Measurements from ENCODE around the gene SAMD14. TPM values are rescaled to one million over a fixed set of nuclear protein-coding genes. Genes with fewer than 3 reads are reported as not detected.
A peak's percentile ranks its signal among the peaks of the same experiment; 100 is the strongest.

Gene SAMD14
- total RNA-seq, 2 experiments from 2014 or later = 0.35 to 1.1 TPM

- H3K9me3 Mint-ChIP-seq (ENCODE audit: low read depth) = no peaks in the 10 kb centered on the region
- H3K36me3 Mint-ChIP-seq = peaks cover 61% of the 10 kb centered on the region
- no peaks in the 10 kb centered on the region for H3K27me3 Mint-ChIP-seq
- H3K4me3 Mint-ChIP-seq = no peak overlapping the region
- DNase-seq = no peak
- H3K27ac Mint-ChIP-seq = peak overlapping the region; percentile 47
- H3K4me1 Mint-ChIP-seq = peaks cover 70% of the 10 kb centered on the region
- CTCF ChIA-PET = interaction anchor here (5.5 kb wide), 1 partner anchor 18 kb away, joined by 66 read pairs; no protein-coding TSS in a partner anchor
- no peak for ATAC-seq
These were observed 13.7 kb upstream of the SAMD14 start for GRCh38 chr17:50143461-50144176.

GRCh38 chr17:50141745-50142110 is 11.8 kb upstream of the SAMD14 start:
- Mint-ChIP-seq H3K27ac (peak overlapping the region; percentile 85), H3K4me1 (peaks cover 62% of the 10 kb centered on the region), H3K36me3 (peaks cover 69% of the 10 kb centered on the region), H3K27me3 (no peaks in the 10 kb centered on the region), H3K9me3 (ENCODE audit: low read depth) (no peaks in the 10 kb centered on the region), H3K4me3 (peak overlapping the region; percentile 30)
- ATAC-seq (no peak), DNase-seq (no peak)
- CTCF ChIA-PET = interaction anchor here (1.1 to 5.5 kb wide), 8 partner anchors 8 to 133 kb away, joined by 3 to 66 read pairs (median 20); partner anchors contain the start of genes PDK2, PPP1R9B, SAMD14 and TMEM92

- DNase-seq (no peak), ATAC-seq (no peak)
- CTCF ChIA-PET = interaction anchor here (1.1 to 5.5 kb wide), 15 partner anchors 9 to 256 kb away, joined by 3 to 66 read pairs (median 5); partner anchors contain the start of genes LRRC59, PDK2, PPP1R9B and SAMD14
- Mint-ChIP-seq H3K4me3 (peak overlapping the region; percentile 30), H3K4me1 (peaks cover 57% of the 10 kb centered on the region), H3K27me3 (no peaks in the 10 kb centered on the region), H3K27ac (peak overlapping the region; percentile 85), H3K36me3 (peaks cover 74% of the 10 kb centered on the region), H3K9me3 (ENCODE audit: low read depth) (no peaks in the 10 kb centered on the region)
These were observed 11.2 kb upstream of the SAMD14 start for GRCh38 chr17:50141026-50141744.

GRCh38 chr17:50139950-50140885 is 10.3 kb upstream of the SAMD14 start:
- peak overlapping the region; percentile 12 for H3K4me3 Mint-ChIP-seq
- peak; percentile 88 for DNase-seq
- ATAC-seq = peak; percentile 88
- H3K27me3 Mint-ChIP-seq = no peaks in the 10 kb centered on the region
- CTCF ChIA-PET = interaction anchor here (0.9 to 5.5 kb wide), 18 partner anchors 9 to 257 kb away, joined by 3 to 66 read pairs (median 6); partner anchors contain the start of genes LRRC59, PPP1R9B, SAMD14 and TMEM92
- peaks cover 72% of the 10 kb centered on the region for H3K36me3 Mint-ChIP-seq
- H3K9me3 Mint-ChIP-seq (ENCODE audit: low read depth) = no peaks in the 10 kb centered on the region
- peak overlapping the region; percentile 79 for H3K27ac Mint-ChIP-seq
- H3K4me1 Mint-ChIP-seq = peaks cover 49% of the 10 kb centered on the region

- CTCF ChIA-PET = interaction anchor here (0.6 to 5.5 kb wide), 18 partner anchors 9 to 309 kb away, joined by 3 to 66 read pairs (median 6); partner anchors contain the start of genes PPP1R9B and SAMD14
- Mint-ChIP-seq H3K9me3 (ENCODE audit: low read depth) (no peaks in the 10 kb centered on the region), H3K4me3 (no peak overlapping the region), H3K27ac (no peak overlapping the region), H3K4me1 (peaks cover 44% of the 10 kb centered on the region), H3K27me3 (no peaks in the 10 kb centered on the region), H3K36me3 (peaks cover 67% of the 10 kb centered on the region)
- no peak for ATAC-seq
- no peak for DNase-seq
These were observed 9.3 kb upstream of the SAMD14 start for GRCh38 chr17:50139185-50139783.

- Mint-ChIP-seq H3K9me3 (ENCODE audit: low read depth) (no peaks in the 10 kb centered on the region), H3K27me3 (no peaks in the 10 kb centered on the region)
- CTCF ChIA-PET = interaction anchor here (1.6 to 2.0 kb wide), 2 partner anchors 11 to 24 kb away, joined by 5 to 10 read pairs; no protein-coding TSS in a partner anchor
These were observed 7.1 kb upstream of the SAMD14 start for GRCh38 chr17:50137042-50137441.

GRCh38 chr17:50136096-50136687 is 6.2 kb upstream of the SAMD14 start:
- H3K36me3 Mint-ChIP-seq = peaks cover 46% of the 10 kb centered on the region
- H3K4me1 Mint-ChIP-seq = peaks cover 26% of the 10 kb centered on the region
- no peak for ATAC-seq

More at GRCh38 chr17:50137042-50137441, 7.1 kb upstream of the SAMD14 start:
- peak overlapping the region; percentile 44 for H3K27ac Mint-ChIP-seq
- peaks cover 33% of the 10 kb centered on the region for H3K4me1 Mint-ChIP-seq
- no peak for DNase-seq
- no peak overlapping the region for H3K4me3 Mint-ChIP-seq
- H3K36me3 Mint-ChIP-seq = peaks cover 53% of the 10 kb centered on the region
- ATAC-seq = no peak

GRCh38 chr17:50135316-50136095 is 5.5 kb upstream of the SAMD14 start:
- Mint-ChIP-seq H3K36me3 (peaks cover 44% of the 10 kb centered on the region), H3K9me3 (ENCODE audit: low read depth) (no peaks in the 10 kb centered on the region), H3K4me1 (peaks cover 24% of the 10 kb centered on the region), H3K27me3 (peaks cover 8% of the 10 kb centered on the region), H3K27ac (no peak overlapping the region), H3K4me3 (no peak overlapping the region)
- DNase-seq (no peak), ATAC-seq (no peak)
- CTCF ChIA-PET = interaction anchor here (1.6 to 2.0 kb wide), 2 partner anchors 12 to 26 kb away, joined by 5 to 10 read pairs; no protein-coding TSS in a partner anchor

More at GRCh38 chr17:50136096-50136687, 6.2 kb upstream of the SAMD14 start:
- Mint-ChIP-seq H3K4me3 (no peak overlapping the region), H3K9me3 (ENCODE audit: low read depth) (no peaks in the 10 kb centered on the region), H3K27me3 (peaks cover 2% of the 10 kb centered on the region), H3K27ac (no peak overlapping the region)
- DNase-seq = no peak
- CTCF ChIA-PET = interaction anchor here (1.6 to 2.0 kb wide), 2 partner anchors 12 to 25 kb away, joined by 5 to 10 read pairs; no protein-coding TSS in a partner anchor

GRCh38 chr17:50134206-50135110 is 4.5 kb upstream of the SAMD14 start:
- peaks cover 19% of the 10 kb centered on the region for H3K4me1 Mint-ChIP-seq
- H3K4me3 Mint-ChIP-seq = no peak overlapping the region
- peaks cover 12% of the 10 kb centered on the region for H3K27me3 Mint-ChIP-seq
- DNase-seq = no peak
- no peak for ATAC-seq
- no peaks in the 10 kb centered on the region for H3K9me3 Mint-ChIP-seq (ENCODE audit: low read depth)
- peaks cover 36% of the 10 kb centered on the region for H3K36me3 Mint-ChIP-seq
- CTCF ChIA-PET = no interaction called here
- H3K27ac Mint-ChIP-seq = no peak overlapping the region

- CTCF ChIA-PET = no interaction called here
- H3K36me3 Mint-ChIP-seq = peaks cover 30% of the 10 kb centered on the region
- H3K27me3 Mint-ChIP-seq = peaks cover 15% of the 10 kb centered on the region
- H3K9me3 Mint-ChIP-seq (ENCODE audit: low read depth) = no peaks in the 10 kb centered on the region
- no peak for ATAC-seq
- H3K4me1 Mint-ChIP-seq = peaks cover 22% of the 10 kb centered on the region
- H3K27ac Mint-ChIP-seq = no peak overlapping the region
- DNase-seq = no peak
- no peak overlapping the region for H3K4me3 Mint-ChIP-seq
These were observed 3.8 kb upstream of the SAMD14 start for GRCh38 chr17:50133769-50134099.
